Measurements from ENCODE around the gene CDC27.

- no peak for TF ChIP-seq CTCF (conservative IDR thresholded peaks at IDR 0.05; ENCODE audit: low read length)
- TF ChIP-seq EZH2phosphoT487 (IDR thresholded peaks at IDR 0.05; ENCODE audit: borderline replicate concordance), result no peak
These were observed 46.8 kb upstream of the CDC27 start for GRCh38 chr17:47235923-47236322.

All from Loucy (cell line).